Activated CD8-positive, alpha-beta memory T cell treated with anti-CD3 and anti-CD28 coated beads, Interleukin-2, amount 50 U/mL, for 4 hours (primary cell): ENCODE data around the gene PTPRD.
"Not testable (repeated sequence)": the region's sequence is repeated elsewhere in the genome, so short reads cannot be mapped to it uniquely, and the experiment has no call there.

Experiments used
- DNase-seq: peaks from one replicate; pipeline ENCODE4 v3.0.0-alpha.2; 2020

PTPRD gene

GRCh38 chr9:10449201-10449617 is 163.6 kb downstream of the PTPRD start:
- not testable (repeated sequence) for DNase-seq

- DNase-seq, result no peak
These were observed 165.8 kb downstream of the PTPRD start for GRCh38 chr9:10447036-10447435.

GRCh38 chr9:10443868-10444204 is 169.0 kb downstream of the PTPRD start:
- DNase-seq, result no peak

GRCh38 chr9:10443181-10443867 is 169.5 kb downstream of the PTPRD start:
- DNase-seq, result no peak

- no peak for DNase-seq
These were observed 173.8 kb downstream of the PTPRD start for GRCh38 chr9:10438955-10439354.

DNA sequence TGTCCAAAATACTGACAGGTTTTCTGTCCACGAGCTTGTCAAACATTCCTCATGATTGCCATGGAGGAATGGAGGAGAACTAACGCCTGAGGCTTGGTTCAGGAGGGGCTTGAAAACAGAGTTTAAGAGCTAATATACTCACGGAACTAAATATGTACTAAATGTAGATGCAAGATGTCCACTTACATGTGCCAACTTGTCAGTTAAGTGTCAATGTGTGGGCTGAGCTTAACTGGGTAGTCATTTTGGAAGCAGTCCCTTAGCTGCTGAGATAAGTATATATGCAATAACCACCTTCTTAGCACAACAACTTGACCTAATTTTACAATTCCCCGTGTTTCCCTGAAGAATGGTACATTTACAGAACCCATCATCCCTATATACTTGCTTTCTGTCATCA is 176.0 kb downstream of the PTPRD start:
- no peak for DNase-seq

DNA sequence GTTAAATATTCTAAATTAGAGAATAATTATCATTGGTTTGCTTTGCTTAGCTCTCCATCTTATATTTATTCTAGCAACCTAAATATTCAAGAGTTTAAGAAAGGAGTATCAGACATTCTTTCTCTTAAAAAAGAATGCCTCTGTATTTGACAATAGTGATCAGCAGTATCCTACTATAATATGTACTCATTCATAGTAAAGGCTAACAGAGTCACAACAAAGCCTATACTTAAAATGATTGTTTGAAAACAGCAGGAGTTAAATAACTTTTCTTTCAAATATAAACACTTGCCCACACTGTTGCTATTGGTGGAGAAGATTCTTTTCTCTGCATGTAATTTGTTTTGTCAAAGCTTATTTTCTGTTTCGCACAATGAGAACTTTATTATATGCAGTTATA is 178.4 kb downstream of the PTPRD start:
- no peak for DNase-seq

- DNase-seq, result no peak
These were observed 201.5 kb downstream of the PTPRD start for GRCh38 chr9:10411272-10411671.

GRCh38 chr9:10403283-10403682 is 209.5 kb downstream of the PTPRD start:
- no peak for DNase-seq

DNA sequence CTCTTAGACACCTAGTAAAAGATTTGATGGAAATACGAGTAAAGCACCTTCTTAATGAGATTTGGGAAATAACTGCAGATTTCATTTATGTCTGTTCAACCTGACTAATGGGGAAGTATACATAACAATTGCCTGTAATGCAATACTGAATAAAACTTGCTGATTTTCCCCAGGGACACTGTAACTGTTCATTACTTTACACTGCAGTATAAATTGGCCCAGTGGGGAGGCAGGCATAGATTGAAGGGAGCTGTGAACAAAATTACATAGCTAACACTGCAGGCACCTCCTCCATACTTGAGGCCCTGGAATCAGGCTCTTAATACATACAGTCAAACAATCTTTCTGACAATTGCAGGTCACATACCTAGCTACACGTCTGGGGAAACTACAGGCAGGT is 216.2 kb downstream of the PTPRD start:
- no peak for DNase-seq

GRCh38 chr9:10387282-10387681 is 225.5 kb downstream of the PTPRD start:
- DNase-seq, result no peak

GRCh38 chr9:10371824-10372223 is 241.0 kb downstream of the PTPRD start:
- no peak for DNase-seq

GRCh38 chr9:10366171-10366779 is 246.5 kb downstream of the PTPRD start:
- DNase-seq, result no peak

- no peak for DNase-seq
These were observed 258.2 kb downstream of the PTPRD start for GRCh38 chr9:10354591-10354990.

- DNase-seq, result not testable (repeated sequence)
These were observed 267.2 kb downstream of the PTPRD start for GRCh38 chr9:10345621-10346020.

- DNase-seq, result no peak
These were observed 271.7 kb downstream of the PTPRD start for GRCh38 chr9:10341057-10341456.

GRCh38 chr9:10339152-10339551 is 273.6 kb downstream of the PTPRD start:
- DNase-seq, result no peak

GRCh38 chr9:10331157-10331556 is 281.6 kb downstream of the PTPRD start:
- DNase-seq, result no peak

DNA sequence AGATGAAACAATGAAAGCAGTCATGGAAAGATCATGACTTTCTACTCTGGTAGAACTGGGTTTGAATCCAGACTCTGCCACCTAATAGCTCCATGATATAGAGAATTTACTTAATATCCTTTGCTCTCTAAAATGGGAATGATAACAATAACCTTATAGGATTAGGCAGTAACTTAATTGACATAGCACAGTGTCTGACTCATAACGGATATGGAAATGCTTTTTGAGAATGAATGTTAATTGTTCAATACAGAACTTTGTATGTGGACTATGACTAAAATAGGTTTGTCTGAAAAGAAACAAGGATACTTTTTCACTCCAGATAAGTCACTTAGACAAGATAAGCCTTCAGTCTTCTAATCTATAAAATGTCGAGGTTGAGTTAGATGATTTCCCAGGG is 330.7 kb downstream of the PTPRD start:
- no peak for DNase-seq

DNA sequence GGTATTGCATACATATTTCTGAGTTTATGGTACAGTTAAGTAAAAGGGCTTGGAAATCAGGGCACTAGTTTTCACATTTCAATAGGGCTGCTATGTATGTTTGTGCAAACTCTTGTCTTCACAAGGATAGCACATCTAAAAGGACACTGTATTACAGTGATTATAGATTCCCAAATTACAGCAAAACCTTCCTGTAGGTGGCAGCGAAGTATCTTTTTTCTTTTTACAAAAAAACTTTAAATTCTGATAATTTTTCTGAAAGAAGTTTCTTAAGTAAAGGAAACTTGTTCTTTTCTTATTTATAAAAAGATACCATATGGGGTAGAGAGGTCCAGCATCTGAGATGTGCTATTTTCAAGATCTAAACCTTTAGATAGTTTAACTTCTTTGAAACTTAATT is 337.8 kb downstream of the PTPRD start:
- no peak for DNase-seq

GRCh38 chr9:10274175-10274574 is 338.6 kb downstream of the PTPRD start:
- DNase-seq, result no peak

- DNase-seq, result no peak
These were observed 340.0 kb downstream of the PTPRD start for GRCh38 chr9:10272830-10273229.

- no peak for DNase-seq
These were observed 344.0 kb downstream of the PTPRD start for GRCh38 chr9:10268531-10269485.

- no peak for DNase-seq
These were observed 347.6 kb downstream of the PTPRD start for GRCh38 chr9:10265153-10265631.
